ENCODE results near the gene ARHGEF10L. TPM values are rescaled to one million over a fixed set of nuclear protein-coding genes. Genes with fewer than 3 reads are reported as not detected.

Gene ARHGEF10L
- total RNA-seq, 2 donors from 2014 or later = 81.4 to 93.1 TPM

DNA sequence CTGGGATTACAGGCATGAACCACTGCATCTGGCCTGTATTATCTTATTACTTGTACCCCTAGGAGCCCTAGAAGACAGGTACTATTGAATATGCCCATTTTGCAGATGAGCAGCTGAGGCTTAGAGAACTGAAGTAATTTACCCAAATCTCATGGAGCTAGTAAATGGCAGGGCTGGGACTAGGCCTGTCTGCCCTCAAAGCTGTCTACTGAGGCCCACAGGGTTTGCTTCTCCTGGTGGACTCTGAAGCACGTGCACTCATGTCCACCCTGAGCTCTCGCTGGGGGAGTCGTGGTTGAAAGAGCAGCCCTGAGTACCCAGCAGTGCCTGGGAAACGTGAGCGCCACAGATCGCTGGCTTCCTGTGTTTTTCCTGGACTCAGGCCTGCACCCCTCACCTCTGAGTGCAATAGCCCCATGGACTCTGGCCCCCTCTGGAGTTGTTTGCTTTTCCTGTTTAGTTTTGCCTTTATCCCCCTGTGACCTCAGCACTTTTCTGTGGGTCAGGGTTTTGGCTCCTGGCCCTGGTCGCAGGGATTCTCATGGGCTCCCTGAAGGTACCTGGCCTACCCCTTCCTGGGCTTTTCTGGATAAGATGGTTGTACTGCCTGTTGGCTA is 52.4 kb downstream of the ARHGEF10L start:
- Histone ChIP-seq H3K4me3 (no peak overlapping the region), H3K4me1 (peaks cover 53% of the 10 kb centered on the region), H3K9me3 (no peaks in the 10 kb centered on the region), H3K27ac (peak overlapping the region in 2 of 4 donors; percentile 15 to 29), H3K27me3 (no peaks in the 10 kb centered on the region), H3K36me3 (replicated peaks in 1 of 2; ENCODE audit: insufficient read depth in 1 of 2, low read depth in 2 of 2) (peaks cover 0 to 4% of the 10 kb centered on the region in 2 donors)
- no peak for ATAC-seq
- 26 to 45% methylated on average over 6 to 7 of the region's 7 CpGs for WGBS, 2 donors
- peak in 1 of 4 donors; percentile 39 for DNase-seq
- intact Hi-C loops (cut with DNase I) = no loop called here
- no peak for TF ChIP-seq POLR2A (IDR thresholded peaks at IDR 0.05)
- TF ChIP-seq, protein P1, sequence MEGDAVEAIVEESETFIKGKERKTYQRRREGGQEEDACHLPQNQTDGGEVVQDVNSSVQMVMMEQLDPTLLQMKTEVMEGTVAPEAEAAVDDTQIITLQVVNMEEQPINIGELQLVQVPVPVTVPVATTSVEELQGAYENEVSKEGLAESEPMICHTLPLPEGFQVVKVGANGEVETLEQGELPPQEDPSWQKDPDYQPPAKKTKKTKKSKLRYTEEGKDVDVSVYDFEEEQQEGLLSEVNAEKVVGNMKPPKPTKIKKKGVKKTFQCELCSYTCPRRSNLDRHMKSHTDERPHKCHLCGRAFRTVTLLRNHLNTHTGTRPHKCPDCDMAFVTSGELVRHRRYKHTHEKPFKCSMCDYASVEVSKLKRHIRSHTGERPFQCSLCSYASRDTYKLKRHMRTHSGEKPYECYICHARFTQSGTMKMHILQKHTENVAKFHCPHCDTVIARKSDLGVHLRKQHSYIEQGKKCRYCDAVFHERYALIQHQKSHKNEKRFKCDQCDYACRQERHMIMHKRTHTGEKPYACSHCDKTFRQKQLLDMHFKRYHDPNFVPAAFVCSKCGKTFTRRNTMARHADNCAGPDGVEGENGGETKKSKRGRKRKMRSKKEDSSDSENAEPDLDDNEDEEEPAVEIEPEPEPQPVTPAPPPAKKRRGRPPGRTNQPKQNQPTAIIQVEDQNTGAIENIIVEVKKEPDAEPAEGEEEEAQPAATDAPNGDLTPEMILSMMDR (IDR thresholded peaks at IDR 0.05) = no peak

GRCh38 chr1:17594026-17594425 is 54.5 kb downstream of the ARHGEF10L start:
- WGBS, 2 donors = 74 to 90% methylated on average over 5 of the region's 5 CpGs
- Histone ChIP-seq H3K4me3 (no peak overlapping the region), H3K27me3 (no peaks in the 10 kb centered on the region), H3K9me3 (no peaks in the 10 kb centered on the region), H3K27ac (no peak overlapping the region), H3K36me3 (replicated peaks in 1 of 2; ENCODE audit: insufficient read depth in 1 of 2, low read depth in 2 of 2) (peaks cover 0 to 4% of the 10 kb centered on the region in 2 donors), H3K4me1 (peaks cover 40% of the 10 kb centered on the region)
- ATAC-seq (no peak), DNase-seq (no peak)
- intact Hi-C loops (cut with DNase I) = no loop called here
- TF ChIP-seq, protein P1 (IDR thresholded peaks at IDR 0.05) = no peak

- H3K27me3 ChIP-seq = no peaks in the 10 kb centered on the region
- TF ChIP-seq POLR2A (IDR thresholded peaks at IDR 0.05) = no peak
- TF ChIP-seq, protein P1 (IDR thresholded peaks at IDR 0.05) = no peak
- no peaks in the 10 kb centered on the region for H3K9me3 ChIP-seq
- no peak overlapping the region for H3K27ac ChIP-seq
- H3K4me3 ChIP-seq = no peak overlapping the region
- peaks cover 0 to 4% of the 10 kb centered on the region in 2 donors for H3K36me3 ChIP-seq (replicated peaks in 1 of 2; ENCODE audit: insufficient read depth in 1 of 2, low read depth in 2 of 2)
- DNase-seq (no peak), ATAC-seq (no peak)
- WGBS, 2 donors = 71 to 83% methylated on average over 6 to 8 of the region's 8 CpGs
- intact Hi-C loops (cut with DNase I) = no loop called here
- H3K4me1 ChIP-seq = peaks cover 30% of the 10 kb centered on the region
Observed at GRCh38 chr1:17594690-17595601, 55.4 kb downstream of the ARHGEF10L start.

DNA sequence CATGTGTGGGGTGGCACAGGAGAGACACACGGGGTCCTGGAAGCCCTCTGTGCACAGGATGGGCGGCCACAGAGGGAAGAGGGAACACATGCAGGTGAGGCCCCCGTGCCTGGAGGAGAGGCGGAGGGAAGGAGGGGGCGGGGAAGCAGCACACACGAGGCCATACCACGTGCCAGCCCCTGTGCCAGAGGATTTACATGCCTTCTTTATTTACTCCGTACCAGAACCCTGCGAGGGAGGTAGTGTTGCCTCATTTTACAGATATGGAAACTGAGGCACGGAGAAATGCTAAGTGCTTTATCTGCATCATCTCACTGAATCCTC is 56.1 kb downstream of the ARHGEF10L start:
- Histone ChIP-seq H3K27ac (no peak overlapping the region), H3K9me3 (no peaks in the 10 kb centered on the region)
- 60 to 74% methylated on average over 8 to 10 of the region's 10 CpGs for WGBS, 2 donors

More for the DNA sequence above, 56.1 kb downstream of the ARHGEF10L start:
- DNase-seq (no peak), ATAC-seq (no peak)
- intact Hi-C loops (cut with DNase I) = no loop called here
- Histone ChIP-seq H3K36me3 (replicated peaks in 1 of 2; ENCODE audit: insufficient read depth in 1 of 2, low read depth in 2 of 2) (peaks cover 0 to 4% of the 10 kb centered on the region in 2 donors), H3K27me3 (no peaks in the 10 kb centered on the region), H3K4me1 (peaks cover 29% of the 10 kb centered on the region), H3K4me3 (no peak overlapping the region)
- TF ChIP-seq, protein P1 (IDR thresholded peaks at IDR 0.05) = no peak
- no peak for TF ChIP-seq POLR2A (IDR thresholded peaks at IDR 0.05)
